ENCODE measurements around the gene MGP. TPM values are rescaled to one million over a fixed set of nuclear protein-coding genes. Genes with fewer than 3 reads are reported as not detected.

MGP gene
- total RNA-seq, 1 donor from 2014 or later: 41.1 TPM

- no peak for DNase-seq (ENCODE audit: extremely low spot score, unreplicated experiment)
- Mint-ChIP-seq H3K27me3 (peaks cover 7% of the 10 kb centered on the region), H3K36me3 (peaks cover 12% of the 10 kb centered on the region), H3K4me3 (no peak overlapping the region), H3K4me1 (ENCODE audit: unreplicated experiment) (peaks cover 18% of the 10 kb centered on the region), H3K27ac (no peak overlapping the region), H3K9me3 (peaks cover 6% of the 10 kb centered on the region)
- TF ChIP-seq CTCF (conservative IDR thresholded peaks at IDR 0.05): no peak
Observed at GRCh38 chr12:14883686-14884085, 2.0 kb downstream of the MGP start.

- Mint-ChIP-seq H3K36me3 (peaks cover 4% of the 10 kb centered on the region), H3K27ac (no peak overlapping the region), H3K27me3 (no peaks in the 10 kb centered on the region), H3K9me3 (no peaks in the 10 kb centered on the region), H3K4me1 (ENCODE audit: unreplicated experiment) (peaks cover 10% of the 10 kb centered on the region), H3K4me3 (no peak overlapping the region)
- DNase-seq (ENCODE audit: extremely low spot score, unreplicated experiment): no peak
- TF ChIP-seq CTCF (conservative IDR thresholded peaks at IDR 0.05): no peak
Observed at GRCh38 chr12:14880890-14881453, 4.7 kb downstream of the MGP start.

- no peaks in the 10 kb centered on the region for H3K27me3 Mint-ChIP-seq
- H3K9me3 Mint-ChIP-seq: no peaks in the 10 kb centered on the region
- no peak for TF ChIP-seq CTCF (conservative IDR thresholded peaks at IDR 0.05)
- H3K36me3 Mint-ChIP-seq: peaks cover 4% of the 10 kb centered on the region
- no peak overlapping the region for H3K4me3 Mint-ChIP-seq
- H3K27ac Mint-ChIP-seq: no peak overlapping the region
- no peak for DNase-seq (ENCODE audit: extremely low spot score, unreplicated experiment)
- H3K4me1 Mint-ChIP-seq (ENCODE audit: unreplicated experiment): peaks cover 1% of the 10 kb centered on the region
Observed at GRCh38 chr12:14879222-14879933, 6.3 kb downstream of the MGP start.

GRCh38 chr12:14878488-14878887 lies 7.2 kb downstream of the MGP start:
- H3K9me3 Mint-ChIP-seq: no peaks in the 10 kb centered on the region
- peaks cover 4% of the 10 kb centered on the region for H3K36me3 Mint-ChIP-seq
- no peak for TF ChIP-seq CTCF (conservative IDR thresholded peaks at IDR 0.05)
- no peak for DNase-seq (ENCODE audit: extremely low spot score, unreplicated experiment)
- H3K27ac Mint-ChIP-seq: no peak overlapping the region
- no peaks in the 10 kb centered on the region for H3K27me3 Mint-ChIP-seq
- H3K4me3 Mint-ChIP-seq: no peak overlapping the region
- H3K4me1 Mint-ChIP-seq (ENCODE audit: unreplicated experiment): no peaks in the 10 kb centered on the region

GRCh38 chr12:14876833-14877232 lies 8.8 kb downstream of the MGP start:
- Mint-ChIP-seq H3K4me1 (ENCODE audit: unreplicated experiment) (no peaks in the 10 kb centered on the region), H3K27ac (no peak overlapping the region), H3K4me3 (no peak overlapping the region), H3K9me3 (no peaks in the 10 kb centered on the region), H3K36me3 (peaks cover 4% of the 10 kb centered on the region), H3K27me3 (no peaks in the 10 kb centered on the region)
- DNase-seq (ENCODE audit: extremely low spot score, unreplicated experiment): no peak
- TF ChIP-seq CTCF (conservative IDR thresholded peaks at IDR 0.05): no peak

All from type B pancreatic cell (in vitro differentiated cells).